Suprapubic skin (tissue), 4 donors: Measurements from ENCODE around the gene GPR45. TPM values are rescaled to one million over a fixed set of nuclear protein-coding genes. Genes with fewer than 3 reads are reported as not detected.

Source experiments
- DNase-seq, 2 donors: peaks; one replicate each; pipeline ENCODE4 v3.0.0-alpha.2; 2019; ENCODE audit warnings: low spot score in 2 of 2
- H3K27ac ChIP-seq: fragments of 200-600 bp; sonication (generic); one replicate; pipeline ENCODE4 v1.5.1; 2019
- H3K27me3 ChIP-seq: fragments of 200-600 bp; sonication (generic); one replicate; pipeline ENCODE4 v1.5.1; 2019
- H3K36me3 ChIP-seq: fragments of 200-600 bp; sonication (generic); one replicate; pipeline ENCODE4 v1.5.1; 2019
- H3K4me1 ChIP-seq: fragments of 200-600 bp; sonication (generic); one replicate; pipeline ENCODE4 v1.5.1; 2019
- H3K4me3 ChIP-seq: fragments of 200-600 bp; sonication (generic); one replicate; pipeline ENCODE4 v1.5.1; 2019; ENCODE audit warnings: mild to moderate bottlenecking
- H3K9me3 ChIP-seq: fragments of 200-600 bp; sonication (generic); one replicate; pipeline ENCODE4 v1.5.1; 2019
- CTCF ChIP-seq, 2 donors: fragments of 200-600 bp in 1 of 2; fragments of 450-650 bp in 1 of 2; sonication (generic) in 1 of 2; IDR thresholded peaks; one replicate each; pipeline ENCODE4 v1.5.1; 2016 to 2019; ENCODE audit warnings: antibody characterized with exemption in 2 of 2, mild to moderate bottlenecking in 1 of 2, moderate library complexity in 1 of 2
- EP300 ChIP-seq: sonication (generic); formaldehyde crosslinking; IDR thresholded peaks from one replicate; pipeline ENCODE4 v1.6.1; 2017; ENCODE audit warnings: antibody characterized with exemption
- POLR2A ChIP-seq, 2 donors: fragments of 450-650 bp; IDR thresholded peaks; one replicate each; pipeline ENCODE4 v1.6.1; 2017; ENCODE audit warnings: antibody characterized with exemption in 2 of 2, mild to moderate bottlenecking in 2 of 2, moderate library complexity in 2 of 2
- POLR2AphosphoS5 ChIP-seq, 3 donors: sonication (generic); formaldehyde crosslinking; IDR thresholded peaks; one replicate each; pipeline ENCODE4 v1.6.1; 2017; ENCODE audit warnings: antibody characterized with exemption in 3 of 3
- WGBS: methylation state at CpG from one replicate; pipeline ENCODE4 v1.1.5; 2018; 5-methylcytosine and 5-hydroxymethylcytosine counted together
- total RNA-seq, 4 donors: library from RNA; depleted of rRNA; stranded (reverse); fragments of >200 nt; gene quantifications; one replicate each; pipeline ENCODE4 v1.1.0, GENCODE V29; 2016

GPR45 gene
- total RNA-seq, 4 donors from 2014 or later: not detected

GRCh38 chr2:105238664-105239240 is 2.8 kb upstream of the GPR45 start:
- H3K36me3 ChIP-seq: no peaks in the 10 kb centered on the region
- no peak for DNase-seq
- H3K9me3 ChIP-seq: no peaks in the 10 kb centered on the region
- H3K4me1 ChIP-seq: no peaks in the 10 kb centered on the region
- no peak overlapping the region for H3K27ac ChIP-seq
- peaks cover 4% of the 10 kb centered on the region for H3K27me3 ChIP-seq
- 83% methylated on average over 14 of the region's 14 CpGs for WGBS
- no peak overlapping the region for H3K4me3 ChIP-seq
- TF ChIP-seq EP300 (no peak), POLR2AphosphoS5 (IDR thresholded peaks at IDR 0.05) (no peak), CTCF (IDR thresholded peaks at IDR 0.05) (no peak), POLR2A (IDR thresholded peaks at IDR 0.05) (no peak)

- H3K27ac ChIP-seq: no peak overlapping the region
- DNase-seq: no peak
- no peak for TF ChIP-seq POLR2AphosphoS5 (IDR thresholded peaks at IDR 0.05)
- no peak for TF ChIP-seq EP300
- TF ChIP-seq CTCF (IDR thresholded peaks at IDR 0.05): no peak
- no peak for TF ChIP-seq POLR2A (IDR thresholded peaks at IDR 0.05)
- peaks cover 4% of the 10 kb centered on the region for H3K27me3 ChIP-seq
- H3K4me3 ChIP-seq: no peak overlapping the region
- no peaks in the 10 kb centered on the region for H3K36me3 ChIP-seq
- WGBS: 70% methylated on average over 2 of the region's 2 CpGs
- no peaks in the 10 kb centered on the region for H3K4me1 ChIP-seq
- no peaks in the 10 kb centered on the region for H3K9me3 ChIP-seq
These were observed 1.6 kb upstream of the GPR45 start for GRCh38 chr2:105239924-105240323.

- H3K27ac ChIP-seq: no peak overlapping the region
- DNase-seq: no peak
- H3K27me3 ChIP-seq: no peaks in the 10 kb centered on the region
- H3K4me1 ChIP-seq: no peaks in the 10 kb centered on the region
- no peaks in the 10 kb centered on the region for H3K9me3 ChIP-seq
- H3K36me3 ChIP-seq: no peaks in the 10 kb centered on the region
- WGBS: 97% methylated on average over 38 of the region's 50 CpGs
- TF ChIP-seq POLR2AphosphoS5 (IDR thresholded peaks at IDR 0.05): no peak
- TF ChIP-seq EP300: no peak
- TF ChIP-seq CTCF (IDR thresholded peaks at IDR 0.05): no peak
- no peak for TF ChIP-seq POLR2A (IDR thresholded peaks at IDR 0.05)
- H3K4me3 ChIP-seq: no peak overlapping the region
These were observed 897 bp downstream of the GPR45 start for GRCh38 chr2:105242286-105242993.

- no peak for DNase-seq
- 60% methylated on average over 5 of the region's 5 CpGs for WGBS
- H3K4me1 ChIP-seq: no peaks in the 10 kb centered on the region
- H3K4me3 ChIP-seq: no peak overlapping the region
- TF ChIP-seq POLR2AphosphoS5 (IDR thresholded peaks at IDR 0.05) (no peak), CTCF (IDR thresholded peaks at IDR 0.05) (no peak), POLR2A (IDR thresholded peaks at IDR 0.05) (no peak), EP300 (no peak)
- H3K27ac ChIP-seq: no peak overlapping the region
- no peaks in the 10 kb centered on the region for H3K27me3 ChIP-seq
- no peaks in the 10 kb centered on the region for H3K36me3 ChIP-seq
- H3K9me3 ChIP-seq: no peaks in the 10 kb centered on the region
These were observed 2.4 kb downstream of the GPR45 start for GRCh38 chr2:105243961-105244360.

- H3K27ac ChIP-seq: no peak overlapping the region
- no peaks in the 10 kb centered on the region for H3K4me1 ChIP-seq
- no peak for DNase-seq
- no peaks in the 10 kb centered on the region for H3K27me3 ChIP-seq
- TF ChIP-seq EP300: no peak
- no peak for TF ChIP-seq POLR2A (IDR thresholded peaks at IDR 0.05)
- no peak for TF ChIP-seq POLR2AphosphoS5 (IDR thresholded peaks at IDR 0.05)
- TF ChIP-seq CTCF (IDR thresholded peaks at IDR 0.05): no peak
- WGBS: 71% methylated on average over 3 of the region's 3 CpGs
- H3K9me3 ChIP-seq: no peaks in the 10 kb centered on the region
- H3K36me3 ChIP-seq: no peaks in the 10 kb centered on the region
- no peak overlapping the region for H3K4me3 ChIP-seq
These were observed 2.9 kb downstream of the GPR45 start for GRCh38 chr2:105244451-105244850.
